Sigmoid colon (tissue), 4 donors: ENCODE measurements around the gene ACLY.

Source experiments
- POLR2AphosphoS5 ChIP-seq, 4 donors: sonication (generic); formaldehyde crosslinking; IDR thresholded peaks; one replicate each; pipeline ENCODE4 v1.6.1; 2017; ENCODE audit warnings: antibody characterized with exemption in 4 of 4
- TF ChIP-seq, protein P1 (sequence below), 4 experiments: fragments of 450-650 bp in 3 of 4; fragments of 200-600 bp in 1 of 4; IDR thresholded peaks; one replicate each; pipeline ENCODE4 v1.5.1; 2016 to 2019; ENCODE audit warnings: antibody characterized with exemption in 4 of 4, mild to moderate bottlenecking in 3 of 4, moderate library complexity in 2 of 4

DNA sequence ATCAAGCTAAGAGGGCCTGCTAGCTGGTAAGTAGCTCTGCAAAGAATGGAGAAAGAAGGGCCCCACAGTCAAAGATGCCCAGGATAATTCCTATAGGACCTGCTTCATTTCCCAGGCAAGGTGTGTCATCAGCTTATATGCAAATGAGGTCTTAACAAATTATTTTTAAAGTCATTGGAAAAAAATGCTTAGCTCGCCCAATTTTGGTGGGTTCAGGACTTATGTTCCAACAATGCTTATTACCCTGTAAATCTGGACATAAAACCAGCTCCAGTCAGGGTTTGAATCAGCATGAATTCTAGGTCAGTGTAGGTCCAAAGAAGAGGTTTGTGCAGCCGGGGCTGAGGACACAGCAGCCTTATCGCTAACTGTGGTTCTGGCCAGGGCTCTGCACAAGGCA is 25.4 kb downstream of the ACLY start:
- TF ChIP-seq POLR2AphosphoS5 (IDR thresholded peaks at IDR 0.05): no peak
- TF ChIP-seq, protein P1, sequence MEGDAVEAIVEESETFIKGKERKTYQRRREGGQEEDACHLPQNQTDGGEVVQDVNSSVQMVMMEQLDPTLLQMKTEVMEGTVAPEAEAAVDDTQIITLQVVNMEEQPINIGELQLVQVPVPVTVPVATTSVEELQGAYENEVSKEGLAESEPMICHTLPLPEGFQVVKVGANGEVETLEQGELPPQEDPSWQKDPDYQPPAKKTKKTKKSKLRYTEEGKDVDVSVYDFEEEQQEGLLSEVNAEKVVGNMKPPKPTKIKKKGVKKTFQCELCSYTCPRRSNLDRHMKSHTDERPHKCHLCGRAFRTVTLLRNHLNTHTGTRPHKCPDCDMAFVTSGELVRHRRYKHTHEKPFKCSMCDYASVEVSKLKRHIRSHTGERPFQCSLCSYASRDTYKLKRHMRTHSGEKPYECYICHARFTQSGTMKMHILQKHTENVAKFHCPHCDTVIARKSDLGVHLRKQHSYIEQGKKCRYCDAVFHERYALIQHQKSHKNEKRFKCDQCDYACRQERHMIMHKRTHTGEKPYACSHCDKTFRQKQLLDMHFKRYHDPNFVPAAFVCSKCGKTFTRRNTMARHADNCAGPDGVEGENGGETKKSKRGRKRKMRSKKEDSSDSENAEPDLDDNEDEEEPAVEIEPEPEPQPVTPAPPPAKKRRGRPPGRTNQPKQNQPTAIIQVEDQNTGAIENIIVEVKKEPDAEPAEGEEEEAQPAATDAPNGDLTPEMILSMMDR (IDR thresholded peaks at IDR 0.05): no peak
